CD14-positive monocyte (primary cell): ENCODE data around the gene MEOX2. TPM values are rescaled to one million over a fixed set of nuclear protein-coding genes. Genes with fewer than 3 reads are reported as not detected.

Experiments used
- DNase-seq, 3 donors: peaks; one replicate each; pipeline ENCODE4 v3.0.0-alpha.2; 2011 to 2022
- H2AFZ ChIP-seq: 2 replicates; pipeline ENCODE4 v1.6.0; 2012; ENCODE audit warnings: mild to moderate bottlenecking, low read depth, low read length, inconsistent platforms; ENCODE audit not compliant: insufficient read depth, poor library complexity, severe bottlenecking
- H3K27ac ChIP-seq, 2 donors: 1 replicate in 1 of 2; 2 replicates in 1 of 2; pipeline ENCODE4 v1.5.1; 2012 to 2013; ENCODE audit warnings: low read length in 2 of 2, control low read depth in 1 of 2, inconsistent platforms in 1 of 2, low read depth in 1 of 2, mild to moderate bottlenecking in 1 of 2
- H3K27me3 ChIP-seq, 2 donors: one replicate each; pipeline versions ENCODE4 v1.6.0 to v1.6.1; 2011 to 2013; ENCODE audit warnings: low read length in 2 of 2; ENCODE audit not compliant: control insufficient read depth in 2 of 2, insufficient read depth in 2 of 2
- H3K36me3 ChIP-seq, 2 donors: replicated peaks in 1 of 2; 1 replicate in 1 of 2; 2 replicates in 1 of 2; pipeline versions ENCODE4 v1.5.1 to v1.6.1; 2012 to 2013; ENCODE audit warnings: low read length in 2 of 2, control low read depth in 1 of 2, inconsistent platforms in 1 of 2, mild to moderate bottlenecking in 1 of 2; ENCODE audit not compliant: insufficient read depth in 2 of 2, control insufficient read depth in 1 of 2
- H3K4me1 ChIP-seq, 2 donors: 1 replicate in 1 of 2; 2 replicates in 1 of 2; pipeline versions ENCODE4 v1.5.1 to v1.6.1; 2012 to 2013; ENCODE audit warnings: low read length in 2 of 2, control low read depth in 1 of 2, inconsistent platforms in 1 of 2, mild to moderate bottlenecking in 1 of 2, moderate library complexity in 1 of 2; ENCODE audit not compliant: insufficient read depth in 2 of 2, control insufficient read depth in 1 of 2
- H3K4me2 ChIP-seq: replicated peaks from 2 replicates; pipeline ENCODE3; 2012; ENCODE audit warnings: low read length, moderate library complexity, mild to moderate bottlenecking; ENCODE audit not compliant: poor library complexity, severe bottlenecking; ENCODE audit errors: extremely low read depth
- H3K4me3 ChIP-seq, 3 experiments: fragments of 200-600 bp in 1 of 3; sonication (generic) in 1 of 3; replicated peaks in 1 of 3; 1 replicate in 2 of 3; 2 replicates in 1 of 3; pipeline ENCODE4 v1.5.1; 2011 to 2013; ENCODE audit warnings: low read length in 3 of 3, mild to moderate bottlenecking in 3 of 3, control low read depth in 2 of 3, low read depth in 2 of 3, inconsistent platforms in 1 of 3, moderate library complexity in 1 of 3
- H3K79me2 ChIP-seq: 2 replicates; pipeline ENCODE4 v1.6.0; 2012; ENCODE audit warnings: mild to moderate bottlenecking, control low read depth, inconsistent platforms, low read length, moderate library complexity; ENCODE audit not compliant: insufficient read depth
- H3K9ac ChIP-seq: 2 replicates; pipeline ENCODE4 v1.6.0; 2017; ENCODE audit warnings: low read length, mild to moderate bottlenecking; ENCODE audit not compliant: insufficient read depth, poor library complexity, severe bottlenecking
- H3K9me3 ChIP-seq, 2 donors: replicated peaks in 1 of 2; 1 replicate in 1 of 2; 2 replicates in 1 of 2; pipeline versions ENCODE4 v1.5.1 to v1.6.1; 2012 to 2013; ENCODE audit warnings: low read length in 2 of 2, control low read depth in 1 of 2; ENCODE audit not compliant: control insufficient read depth in 1 of 2, insufficient read depth in 1 of 2
- H4K20me1 ChIP-seq: 2 replicates; pipeline ENCODE4 v1.6.0; 2012; ENCODE audit warnings: mild to moderate bottlenecking, low read length, control low read depth, moderate library complexity; ENCODE audit not compliant: insufficient read depth
- H3K27ac Mint-ChIP-seq, 7 donors: one replicate each; pipeline ENCODE4 v1.8.0; 2020; ENCODE audit warnings: mild to moderate bottlenecking in 7 of 7, mixed read lengths in 7 of 7, moderate library complexity in 6 of 7, inconsistent platforms in 2 of 7
- H3K27me3 Mint-ChIP-seq, 3 donors: one replicate each; pipeline ENCODE4 v1.8.0; 2021 to 2022; ENCODE audit warnings: low read depth in 3 of 3, mild to moderate bottlenecking in 3 of 3, mixed read lengths in 3 of 3, moderate library complexity in 3 of 3, inconsistent platforms in 1 of 3
- H3K36me3 Mint-ChIP-seq, 2 donors: one replicate each; pipeline ENCODE4 v1.8.0; 2020; ENCODE audit warnings: mixed read lengths in 2 of 2, inconsistent platforms in 1 of 2, mild to moderate bottlenecking in 1 of 2
- H3K4me1 Mint-ChIP-seq: one replicate; pipeline ENCODE4 v1.8.0; 2020; ENCODE audit warnings: mild to moderate bottlenecking, mixed read lengths
- H3K4me3 Mint-ChIP-seq, 2 donors: one replicate each; pipeline ENCODE4 v1.8.0; 2020; ENCODE audit warnings: mild to moderate bottlenecking in 2 of 2, mixed read lengths in 2 of 2, moderate library complexity in 1 of 2
- H3K9me3 Mint-ChIP-seq, 7 donors: one replicate each; pipeline ENCODE4 v1.8.0; 2020 to 2022; ENCODE audit warnings: mixed read lengths in 7 of 7, mild to moderate bottlenecking in 6 of 7, moderate library complexity in 6 of 7, inconsistent platforms in 2 of 7
- WGBS: methylation state at CpG from one replicate; pipeline ENCODE4 v1.1.5; 2013; ENCODE audit warnings: missing lambda C conversion rate; ENCODE audit not compliant: insufficient coverage; 5-methylcytosine and 5-hydroxymethylcytosine counted together
- intact Hi-C, 2 donors: fragments of 100-400 bp; cut with micrococcal nuclease; formaldehyde crosslinking; loops; one replicate each; pipeline versions ENCODE4 v1.15.0 to v1.15.1; 2023
- polyA plus RNA-seq, 3 donors: library from polyadenylated mRNA; depleted of rRNA in 1 of 3; unstranded in 2 of 3; stranded (reverse) in 1 of 3; fragments of 300-500 nt in 2 of 3; fragments of >200 nt in 1 of 3; fragmentation: Illumina TruSeq in 2 of 3; gene quantifications; 1 replicate in 2 of 3; 2 replicates in 1 of 3; pipeline ENCODE4 v1.2.3, GENCODE V29; 2012 to 2021
- TF ChIP-seq, protein P1 (sequence below): fragments of 200-600 bp; IDR thresholded peaks from one replicate; pipeline ENCODE4 v1.8.0; 2022; ENCODE audit warnings: antibody characterized with exemption, mild to moderate bottlenecking

MEOX2 gene
- polyA plus RNA-seq, 3 donors, result not detected

DNA sequence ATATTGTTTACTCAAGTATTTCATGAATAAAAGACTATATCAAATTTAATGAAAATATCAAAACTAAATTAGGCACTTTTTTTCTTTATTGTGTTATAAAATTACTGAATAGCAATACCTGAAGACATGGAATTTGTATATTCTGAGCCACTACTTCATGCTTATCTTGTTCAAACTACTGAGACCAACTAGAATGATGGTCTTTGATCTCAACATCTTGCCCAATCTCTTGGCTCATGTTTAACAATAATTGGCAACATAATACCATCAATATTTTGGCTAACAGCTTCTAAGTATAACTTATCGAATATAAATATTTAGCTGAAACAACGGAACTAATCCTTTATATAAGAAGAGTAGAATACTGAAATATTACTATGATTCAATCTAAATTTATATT, 68.2 kb downstream of the MEOX2 start:
- Mint-ChIP-seq H3K36me3 (no peaks in the 10 kb centered on the region), H3K4me3 (no peak overlapping the region), H3K9me3 (peaks cover 0 to 3% (median 0%) of the 10 kb centered on the region in 7 donors), H3K27me3 (no peaks in the 10 kb centered on the region), H3K4me1 (no peaks in the 10 kb centered on the region), H3K27ac (no peak overlapping the region)
- DNase-seq, result no peak
- intact Hi-C loops, result no loop called here
- Histone ChIP-seq H3K9ac (no peak overlapping the region), H2AFZ (no peak overlapping the region), H3K27me3 (no peaks in the 10 kb centered on the region), H3K9me3 (no peaks in the 10 kb centered on the region), H3K4me1 (no peaks in the 10 kb centered on the region), H3K27ac (no peak overlapping the region), H3K4me2 (no peak overlapping the region), H3K36me3 (no peaks in the 10 kb centered on the region), H3K79me2 (no peaks in the 10 kb centered on the region), H4K20me1 (no peaks in the 10 kb centered on the region), H3K4me3 (no peak overlapping the region)
- whole genome bisulfite sequencing, result no CpG with 5 or more reads among the region's 2 CpGs
- TF ChIP-seq, protein P1, sequence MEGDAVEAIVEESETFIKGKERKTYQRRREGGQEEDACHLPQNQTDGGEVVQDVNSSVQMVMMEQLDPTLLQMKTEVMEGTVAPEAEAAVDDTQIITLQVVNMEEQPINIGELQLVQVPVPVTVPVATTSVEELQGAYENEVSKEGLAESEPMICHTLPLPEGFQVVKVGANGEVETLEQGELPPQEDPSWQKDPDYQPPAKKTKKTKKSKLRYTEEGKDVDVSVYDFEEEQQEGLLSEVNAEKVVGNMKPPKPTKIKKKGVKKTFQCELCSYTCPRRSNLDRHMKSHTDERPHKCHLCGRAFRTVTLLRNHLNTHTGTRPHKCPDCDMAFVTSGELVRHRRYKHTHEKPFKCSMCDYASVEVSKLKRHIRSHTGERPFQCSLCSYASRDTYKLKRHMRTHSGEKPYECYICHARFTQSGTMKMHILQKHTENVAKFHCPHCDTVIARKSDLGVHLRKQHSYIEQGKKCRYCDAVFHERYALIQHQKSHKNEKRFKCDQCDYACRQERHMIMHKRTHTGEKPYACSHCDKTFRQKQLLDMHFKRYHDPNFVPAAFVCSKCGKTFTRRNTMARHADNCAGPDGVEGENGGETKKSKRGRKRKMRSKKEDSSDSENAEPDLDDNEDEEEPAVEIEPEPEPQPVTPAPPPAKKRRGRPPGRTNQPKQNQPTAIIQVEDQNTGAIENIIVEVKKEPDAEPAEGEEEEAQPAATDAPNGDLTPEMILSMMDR, result no peak

DNA sequence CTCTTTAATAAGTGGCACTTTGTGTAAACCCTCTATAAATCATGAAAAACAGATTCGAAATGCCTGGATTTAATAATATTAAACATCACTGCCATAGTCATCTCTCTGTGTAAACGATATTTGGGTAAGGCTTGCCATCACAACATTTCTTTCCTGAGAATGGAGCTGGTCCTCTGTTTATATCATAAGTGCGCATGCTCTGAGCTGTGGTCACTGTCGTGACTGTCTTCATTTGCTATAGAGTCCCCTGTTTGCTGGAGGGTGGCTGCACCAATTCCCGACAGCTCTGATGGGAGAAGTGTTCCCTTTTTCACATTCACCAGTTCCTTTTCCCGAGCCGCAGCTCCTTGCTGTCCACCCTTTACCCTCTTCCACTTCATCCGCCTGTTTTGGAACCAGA, 74.3 kb downstream of the MEOX2 start:
- H3K27me3 ChIP-seq, result no peaks in the 10 kb centered on the region
- Mint-ChIP-seq H3K9me3 (peaks cover 0 to 5% (median 0%) of the 10 kb centered on the region in 7 donors), H3K27me3 (no peaks in the 10 kb centered on the region), H3K27ac (no peak overlapping the region), H3K4me3 (no peak overlapping the region), H3K4me1 (no peaks in the 10 kb centered on the region), H3K36me3 (no peaks in the 10 kb centered on the region)
- H3K4me2 ChIP-seq, result no peak overlapping the region
- no peak overlapping the region for H2AFZ ChIP-seq
- H3K36me3 ChIP-seq, result no peaks in the 10 kb centered on the region
- H3K4me1 ChIP-seq, result no peaks in the 10 kb centered on the region
- intact Hi-C loops, result no loop called here
- H4K20me1 ChIP-seq, result no peaks in the 10 kb centered on the region
- no peak overlapping the region for H3K9ac ChIP-seq
- TF ChIP-seq, protein P1, result no peak
- no peak for DNase-seq
- WGBS, result 100% methylated on average over 1 of the region's 8 CpGs
- H3K4me3 ChIP-seq, result no peak overlapping the region
- no peaks in the 10 kb centered on the region for H3K79me2 ChIP-seq
- H3K9me3 ChIP-seq, result no peaks in the 10 kb centered on the region
- H3K27ac ChIP-seq, result no peak overlapping the region
